CD4-positive, alpha-beta T cell treated with Interleukin-15 for 4 hours (primary cell): Measurements from ENCODE around the gene TNFSF8.

Experiments
- DNase-seq: peaks from one replicate; pipeline ENCODE4 v3.0.0-alpha.2; 2020; ENCODE audit warnings: low spot score

TNFSF8 gene, protein sequence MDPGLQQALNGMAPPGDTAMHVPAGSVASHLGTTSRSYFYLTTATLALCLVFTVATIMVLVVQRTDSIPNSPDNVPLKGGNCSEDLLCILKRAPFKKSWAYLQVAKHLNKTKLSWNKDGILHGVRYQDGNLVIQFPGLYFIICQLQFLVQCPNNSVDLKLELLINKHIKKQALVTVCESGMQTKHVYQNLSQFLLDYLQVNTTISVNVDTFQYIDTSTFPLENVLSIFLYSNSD

DNA sequence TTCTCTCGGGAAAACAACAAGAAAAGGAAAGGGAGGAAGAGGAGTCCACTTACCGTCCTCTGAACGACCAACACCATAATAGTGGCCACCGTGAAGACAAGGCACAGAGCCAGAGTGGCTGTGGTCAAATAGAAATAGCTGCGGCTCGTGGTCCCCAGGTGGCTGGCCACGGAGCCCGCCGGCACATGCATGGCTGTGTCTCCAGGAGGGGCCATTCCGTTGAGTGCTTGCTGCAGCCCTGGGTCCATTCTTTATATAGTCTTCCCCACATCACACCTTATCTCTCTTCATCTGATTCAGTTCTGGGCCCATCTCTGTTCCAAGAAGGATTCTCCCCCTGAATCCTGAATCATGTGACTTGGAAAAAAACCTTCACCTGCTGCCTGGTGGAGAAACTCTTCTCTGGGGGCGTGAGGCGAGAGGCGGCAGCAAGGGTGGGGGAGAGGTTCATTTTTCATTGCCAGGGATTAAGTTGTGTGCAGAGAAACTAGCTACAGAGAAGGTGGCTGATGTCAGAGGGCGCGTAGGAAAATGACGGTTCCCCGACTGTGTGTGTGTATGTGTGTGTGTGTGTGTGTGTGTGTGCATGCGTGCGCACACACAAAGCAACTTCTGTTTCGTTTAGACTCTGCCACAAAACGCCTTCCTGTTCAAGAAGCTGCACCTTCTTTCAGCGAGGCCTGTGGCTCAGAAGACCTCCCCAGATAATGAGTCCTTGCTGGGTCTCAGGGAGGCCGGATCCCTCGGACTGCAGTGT lies at the start of gene TNFSF8:
Gene TNFSF8, minus strand, starts transcription at position 536 of the 757 bp plus-strand sequence. Its CDS starts 288 bp downstream, at position 248.
- DNase-seq, result peak; percentile 86

DNA sequence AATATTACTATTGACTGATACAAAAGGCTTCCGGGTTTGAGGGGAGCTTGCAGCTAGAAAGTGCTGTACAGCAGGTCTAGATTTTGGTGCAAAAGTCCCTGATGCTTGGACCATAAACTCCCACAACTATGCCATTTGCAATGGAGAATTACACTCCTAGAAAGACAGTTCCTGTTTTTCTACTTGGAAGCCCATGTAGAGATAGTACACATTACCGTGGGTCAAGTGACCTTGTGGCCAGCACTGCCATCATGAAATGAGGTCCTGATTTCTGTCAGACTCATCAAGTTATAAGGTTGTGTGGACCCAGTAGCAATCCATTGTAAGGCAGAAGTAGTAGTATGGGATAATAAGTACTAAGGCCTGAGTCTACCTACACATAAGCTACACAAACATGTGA lies 42.8 kb upstream of the TNFSF8 start:
- DNase-seq, result no peak

GRCh38 chr9:114972510-114973136 lies 42.2 kb upstream of the TNFSF8 start:
- no peak for DNase-seq

DNA sequence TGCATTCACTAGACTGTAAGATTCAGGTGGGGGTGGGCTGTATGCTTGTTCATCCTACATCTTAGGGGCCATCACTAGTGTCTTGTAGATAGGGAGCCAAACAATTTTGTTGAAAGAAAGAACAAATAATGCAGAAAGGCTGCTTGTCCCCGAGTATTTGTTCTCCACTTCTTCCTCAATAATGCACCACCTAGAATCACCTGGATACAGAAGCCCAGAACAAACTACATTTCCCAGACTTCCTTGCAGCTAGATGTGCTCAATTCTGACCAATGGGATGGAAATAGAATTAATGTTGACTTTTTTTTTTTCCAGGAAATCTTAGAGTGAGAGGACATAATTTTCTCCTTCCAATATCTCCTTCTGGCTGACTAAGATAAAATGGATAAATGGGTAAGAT lies 38.9 kb upstream of the TNFSF8 start:
- DNase-seq, result no peak

DNA sequence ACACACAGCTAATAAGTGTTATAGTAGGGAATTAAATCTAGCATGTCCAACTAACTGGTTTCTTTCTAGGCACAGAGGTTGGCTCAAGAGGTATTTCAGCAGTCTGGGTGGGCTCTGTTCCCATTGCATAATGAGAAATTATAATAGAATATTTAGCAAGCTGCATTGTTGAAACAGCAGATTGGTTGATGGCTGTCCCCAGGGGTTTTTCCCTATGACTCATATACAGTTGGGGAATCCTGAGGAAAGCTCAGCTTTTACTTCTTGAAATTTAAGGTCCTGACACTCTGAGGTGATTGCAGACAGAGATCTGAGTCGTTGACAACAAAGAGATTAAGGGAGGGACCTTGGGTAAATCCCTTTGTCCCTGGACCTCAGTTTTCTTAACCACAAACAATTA lies 38.3 kb upstream of the TNFSF8 start:
- DNase-seq, result peak; percentile 19

DNA sequence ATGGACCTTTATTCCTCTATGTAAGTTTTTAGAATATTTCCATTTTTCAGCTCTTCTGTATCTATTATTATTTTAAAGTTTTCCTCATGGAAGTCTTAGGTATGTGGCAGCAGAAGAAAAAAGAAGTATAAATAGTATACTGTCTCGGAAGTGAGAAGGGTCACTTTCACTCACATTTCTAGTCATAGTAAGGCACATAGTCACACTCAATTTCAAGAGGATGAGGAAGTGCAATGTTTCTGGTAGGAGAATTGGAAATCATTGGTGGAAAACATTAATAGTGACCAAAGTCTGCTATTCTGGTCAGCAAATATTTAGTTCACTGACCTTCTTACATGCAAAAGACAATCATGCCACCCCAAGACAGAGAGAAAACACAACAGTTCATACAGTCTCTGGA lies 35.2 kb upstream of the TNFSF8 start:
- DNase-seq, result no peak

DNA sequence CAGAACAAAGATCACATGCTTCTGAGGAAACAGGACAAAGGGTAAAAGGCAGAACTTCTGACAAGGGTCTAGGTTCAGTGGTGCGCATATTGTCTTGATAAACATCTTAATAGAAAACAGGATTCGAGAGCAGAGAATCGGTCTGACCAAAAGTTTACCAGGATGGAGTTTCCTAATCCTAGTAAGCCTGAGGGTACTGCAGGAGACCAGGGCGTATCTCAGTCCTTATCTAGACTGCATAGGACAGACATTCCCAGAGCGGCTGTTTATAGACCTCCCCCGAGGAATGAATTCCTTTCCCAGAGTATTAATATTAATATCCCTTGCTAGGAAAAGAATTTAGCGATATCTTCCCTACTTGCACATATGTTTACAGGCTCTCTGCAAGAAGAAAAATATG lies 32.4 kb upstream of the TNFSF8 start:
- DNase-seq, result no peak

DNA sequence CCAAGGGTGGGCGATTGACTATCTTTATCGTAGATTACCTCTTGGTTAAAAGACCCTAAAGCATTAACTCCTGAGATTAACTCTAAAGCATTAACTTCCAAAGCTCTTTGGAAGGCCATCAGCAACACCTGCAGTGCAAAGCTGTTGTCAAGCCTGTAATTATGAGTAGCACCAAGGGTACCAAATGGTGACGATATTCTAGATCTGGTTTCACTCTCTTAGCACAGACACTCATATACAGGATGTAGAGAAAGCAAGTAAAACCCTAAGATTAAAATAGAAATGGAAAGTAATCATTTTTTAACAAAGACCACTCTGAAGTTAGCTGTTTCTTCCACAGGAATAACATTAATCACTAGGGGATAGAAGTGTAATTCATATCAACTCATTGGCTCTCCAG lies 29.9 kb upstream of the TNFSF8 start:
- DNase-seq, result no peak

- no peak for DNase-seq
Observed at GRCh38 chr9:114958844-114959235, 28.4 kb upstream of the TNFSF8 start.

- DNase-seq, result peak; percentile 16
Observed at GRCh38 chr9:114958021-114958843, 27.8 kb upstream of the TNFSF8 start.

GRCh38 chr9:114957558-114957957 lies 27.2 kb upstream of the TNFSF8 start:
- DNase-seq, result no peak

DNA sequence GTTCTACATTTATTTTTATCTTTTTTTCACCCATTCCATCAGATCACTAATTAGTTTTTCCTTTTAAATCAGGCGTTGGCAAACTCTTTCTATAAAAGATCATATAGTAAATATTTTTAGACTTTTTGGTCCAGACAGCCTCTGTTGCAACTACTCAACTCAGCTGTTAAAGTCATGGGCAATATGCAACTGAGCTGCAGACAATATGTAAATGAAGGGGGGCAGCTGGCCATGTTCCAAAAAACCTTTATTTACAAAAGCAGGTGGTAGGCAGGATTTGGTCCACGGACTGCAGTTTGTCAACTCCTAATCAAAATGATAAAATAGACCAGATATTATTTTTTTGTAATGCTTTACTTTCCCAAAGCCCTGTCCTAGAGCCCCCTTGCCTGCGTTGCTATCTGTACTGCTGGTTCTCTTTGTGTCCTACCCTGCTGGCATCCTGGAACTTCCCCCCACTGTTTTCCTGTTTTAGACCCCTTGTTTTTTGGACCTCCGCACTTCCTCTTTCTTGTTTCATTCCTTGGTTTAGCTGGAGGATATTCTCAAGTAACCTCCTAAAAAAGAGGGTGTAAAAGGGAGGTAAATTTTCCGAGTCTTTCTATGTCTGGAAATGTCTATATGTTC lies 24.7 kb upstream of the TNFSF8 start:
- no peak for DNase-seq

DNA sequence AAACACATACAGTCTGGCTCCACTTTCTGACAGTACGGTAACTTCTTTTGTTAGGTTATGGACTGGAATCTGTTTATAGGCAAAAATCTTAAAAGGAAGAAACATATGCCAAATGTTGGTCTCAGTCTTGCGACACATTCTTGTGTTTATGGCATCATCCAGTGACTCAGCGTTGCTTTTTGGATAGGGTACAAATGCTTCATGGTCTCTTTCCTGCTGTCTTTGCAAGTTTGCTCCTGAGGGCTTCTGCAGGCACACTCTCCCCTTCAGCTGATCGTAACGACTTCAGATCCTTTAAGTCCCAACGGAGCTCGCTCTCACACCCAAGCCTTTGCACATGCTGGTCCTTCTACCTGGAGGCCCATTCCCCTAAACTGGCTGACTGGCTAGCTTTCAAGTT lies 23.6 kb upstream of the TNFSF8 start:
- DNase-seq, result no peak

GRCh38 chr9:114953046-114953445 lies 22.7 kb upstream of the TNFSF8 start:
- no peak for DNase-seq

GRCh38 chr9:114950761-114951160 lies 20.4 kb upstream of the TNFSF8 start:
- no peak for DNase-seq

GRCh38 chr9:114947058-114947457 lies 16.7 kb upstream of the TNFSF8 start:
- no peak for DNase-seq

GRCh38 chr9:114945616-114946412 lies 15.4 kb upstream of the TNFSF8 start:
- DNase-seq, result no peak

GRCh38 chr9:114941376-114941775 lies 11.0 kb upstream of the TNFSF8 start:
- DNase-seq, result no peak

- DNase-seq, result no peak
Observed at GRCh38 chr9:114938687-114939575, 8.5 kb upstream of the TNFSF8 start.

DNA sequence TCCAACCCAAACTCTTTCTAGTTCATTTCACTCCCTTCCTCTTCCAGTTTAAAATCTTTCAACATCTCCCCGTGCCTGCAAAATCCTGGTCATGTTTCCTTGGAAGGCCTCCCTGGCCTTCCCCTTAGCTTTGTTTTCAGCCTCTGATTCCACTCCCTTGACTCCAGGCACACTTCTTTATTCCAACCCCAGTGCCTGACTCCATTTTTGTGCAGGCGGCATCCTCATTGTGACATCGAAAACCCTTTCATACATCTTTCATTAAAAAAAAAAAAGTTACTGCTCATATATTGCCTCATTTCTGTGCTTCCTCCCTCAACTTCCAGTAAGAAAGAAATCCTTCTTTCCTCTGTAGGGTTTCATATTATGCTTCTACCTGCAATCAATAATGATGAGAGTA lies 7.1 kb upstream of the TNFSF8 start:
- no peak for DNase-seq
